Measurements from ENCODE around the gene SLC16A10. TPM values are rescaled to one million over a fixed set of nuclear protein-coding genes. Genes with fewer than 3 reads are reported as not detected.

Gene SLC16A10
- total RNA-seq, 1 experiment from 2014 or later: 1.7 TPM

GRCh38 chr6:111047244-111047643, 40.1 kb upstream of the SLC16A10 start:
- intact Hi-C loops (cut with micrococcal nuclease; ENCODE audit: unreplicated experiment): no loop called here
- TF ChIP-seq EZH2 (IDR thresholded peaks at IDR 0.05; ENCODE audit: low read depth): no peak
- TF ChIP-seq CTCF (conservative IDR thresholded peaks at IDR 0.05): no peak
- no peak overlapping the region for H3K27ac ChIP-seq
- H3K9me3 ChIP-seq (ENCODE audit: insufficient read depth, low read depth): no peaks in the 10 kb centered on the region
- CTCF ChIA-PET: no interaction called here
- no peak overlapping the region for H2AFZ ChIP-seq
- no peaks in the 10 kb centered on the region for H4K20me1 ChIP-seq (ENCODE audit: insufficient read depth)
- H3K9me2 ChIP-seq (ENCODE audit: insufficient read depth): no peaks in the 10 kb centered on the region
- POLR2A ChIA-PET (ENCODE audit: unreplicated experiment): no interaction called here
- H3K36me3 ChIP-seq (ENCODE audit: low read depth): no peaks in the 10 kb centered on the region
- no peak for DNase-seq
- H3F3A ChIP-seq (ENCODE audit: insufficient read depth, low read depth): no peaks in the 10 kb centered on the region
- no peaks in the 10 kb centered on the region for H3K4me1 ChIP-seq (replicated peaks; ENCODE audit: insufficient read depth)
- H3K4me3 ChIP-seq: no peak overlapping the region
- BruUV-seq (replicated peaks): no TSS peak
- H3K27me3 ChIP-seq (ENCODE audit: insufficient read depth, low read depth): no peaks in the 10 kb centered on the region
- H3K79me2 ChIP-seq (ENCODE audit: low read depth): no peaks in the 10 kb centered on the region
- no peak overlapping the region for H3K4me2 ChIP-seq

GRCh38 chr6:111050261-111051023, 36.9 kb upstream of the SLC16A10 start:
- H3K4me3 ChIP-seq: no peak overlapping the region
- H4K20me1 ChIP-seq (ENCODE audit: insufficient read depth): no peaks in the 10 kb centered on the region
- no peaks in the 10 kb centered on the region for H3K27me3 ChIP-seq (ENCODE audit: insufficient read depth, low read depth)
- POLR2A ChIA-PET (ENCODE audit: unreplicated experiment): no interaction called here
- no peaks in the 10 kb centered on the region for H3F3A ChIP-seq (ENCODE audit: insufficient read depth, low read depth)
- no peaks in the 10 kb centered on the region for H3K9me3 ChIP-seq (ENCODE audit: insufficient read depth, low read depth)
- no peaks in the 10 kb centered on the region for H3K9me2 ChIP-seq (ENCODE audit: insufficient read depth)
- DNase-seq: no peak
- no peak overlapping the region for H3K27ac ChIP-seq
- intact Hi-C loops (cut with micrococcal nuclease; ENCODE audit: unreplicated experiment): no loop called here
- no peaks in the 10 kb centered on the region for H3K79me2 ChIP-seq (ENCODE audit: low read depth)
- TF ChIP-seq CTCF (conservative IDR thresholded peaks at IDR 0.05): no peak
- no peak for TF ChIP-seq EZH2 (IDR thresholded peaks at IDR 0.05; ENCODE audit: low read depth)
- no peak overlapping the region for H3K4me2 ChIP-seq
- no TSS peak for BruUV-seq (replicated peaks)
- CTCF ChIA-PET: no interaction called here
- no peaks in the 10 kb centered on the region for H3K4me1 ChIP-seq (replicated peaks; ENCODE audit: insufficient read depth)
- H3K36me3 ChIP-seq (ENCODE audit: low read depth): no peaks in the 10 kb centered on the region
- H2AFZ ChIP-seq: no peak overlapping the region

GRCh38 chr6:111052171-111052570, 35.1 kb upstream of the SLC16A10 start:
- no peak overlapping the region for H3K4me2 ChIP-seq
- no peaks in the 10 kb centered on the region for H4K20me1 ChIP-seq (ENCODE audit: insufficient read depth)
- no peaks in the 10 kb centered on the region for H3K27me3 ChIP-seq (ENCODE audit: insufficient read depth, low read depth)
- no peaks in the 10 kb centered on the region for H3K9me3 ChIP-seq (ENCODE audit: insufficient read depth, low read depth)
- no peaks in the 10 kb centered on the region for H3K9me2 ChIP-seq (ENCODE audit: insufficient read depth)
- H3K79me2 ChIP-seq (ENCODE audit: low read depth): no peaks in the 10 kb centered on the region
- H3K4me1 ChIP-seq (replicated peaks; ENCODE audit: insufficient read depth): no peaks in the 10 kb centered on the region
- BruUV-seq (replicated peaks): no TSS peak
- no peak overlapping the region for H2AFZ ChIP-seq
- intact Hi-C loops (cut with micrococcal nuclease; ENCODE audit: unreplicated experiment): no loop called here
- H3F3A ChIP-seq (ENCODE audit: insufficient read depth, low read depth): no peaks in the 10 kb centered on the region
- TF ChIP-seq CTCF (conservative IDR thresholded peaks at IDR 0.05) (no peak), EZH2 (IDR thresholded peaks at IDR 0.05; ENCODE audit: low read depth) (no peak)
- H3K27ac ChIP-seq: no peak overlapping the region
- no peak for DNase-seq
- no peak overlapping the region for H3K4me3 ChIP-seq
- no peaks in the 10 kb centered on the region for H3K36me3 ChIP-seq (ENCODE audit: low read depth)
- POLR2A ChIA-PET (ENCODE audit: unreplicated experiment): no interaction called here
- CTCF ChIA-PET: interaction anchor here (0.6 kb wide), 1 partner anchor 161 kb away, joined by 3 read pairs; no protein-coding TSS in a partner anchor

Data from PC-9 (cell line).